KMS-11 (cell line): Measurements from ENCODE around the gene CPT1B.

Source experiments
- H2AFZ ChIP-seq: fragments of 200-600 bp; sonication (generic); 2 replicates; pipeline ENCODE4 v1.6.1; 2016; ENCODE audit warnings: antibody characterized with exemption, mixed run types, low read depth
- H3K27ac ChIP-seq: fragments of 200-600 bp; sonication (generic); 2 replicates; pipeline ENCODE4 v1.6.1; 2016; ENCODE audit warnings: mild to moderate bottlenecking, mixed run types
- H3K27me3 ChIP-seq: fragments of 200-600 bp; sonication (generic); 2 replicates; pipeline ENCODE4 v1.6.1; 2017; ENCODE audit warnings: mild to moderate bottlenecking, low read depth, mixed run types, moderate library complexity; ENCODE audit not compliant: insufficient read depth
- H3K36me3 ChIP-seq: fragments of 200-600 bp; sonication (generic); 2 replicates; pipeline ENCODE4 v1.6.1; 2017; ENCODE audit warnings: mild to moderate bottlenecking, mixed run types; ENCODE audit not compliant: insufficient read depth
- H3K4me1 ChIP-seq: fragments of 200-600 bp; sonication (generic); 2 replicates; pipeline ENCODE4 v1.6.1; 2016; ENCODE audit warnings: mild to moderate bottlenecking, low read depth, mixed run types; ENCODE audit not compliant: poor library complexity, severe bottlenecking
- H3K4me2 ChIP-seq: fragments of 200-600 bp; sonication (generic); 2 replicates; pipeline ENCODE4 v1.7.0; 2016; ENCODE audit warnings: mild to moderate bottlenecking, mixed run types
- H3K4me3 ChIP-seq: fragments of 200-600 bp; sonication (generic); IDR thresholded peaks from 2 replicates; pipeline ENCODE4 v1.6.1; 2017; ENCODE audit warnings: low read depth, low read length, mixed read lengths; ENCODE audit not compliant: insufficient read depth
- H3K79me2 ChIP-seq: fragments of 200-600 bp; sonication (generic); 2 replicates; pipeline ENCODE4 v1.6.1; 2016; ENCODE audit warnings: low read depth, mixed run types; ENCODE audit not compliant: insufficient read depth
- H3K9ac ChIP-seq: fragments of 200-600 bp; sonication (generic); 2 replicates; pipeline ENCODE4 v1.6.1; 2016; ENCODE audit warnings: mild to moderate bottlenecking, mixed run types
- H4K20me1 ChIP-seq: fragments of 200-600 bp; sonication (generic); 2 replicates; pipeline ENCODE4 v1.6.1; 2016; ENCODE audit warnings: mild to moderate bottlenecking, mixed run types; ENCODE audit not compliant: insufficient read depth
- CTCF ChIP-seq: fragments of 200-600 bp; sonication (generic); conservative IDR thresholded peaks from 2 replicates; pipeline ENCODE4 v1.6.1; 2017; ENCODE audit warnings: low read depth, mild to moderate bottlenecking, antibody characterized with exemption, low read length, moderate library complexity, mixed read lengths

Gene CPT1B

GRCh38 chr22:50585238-50585637, 7.0 kb upstream of the CPT1B start:
- no peak overlapping the region for H3K27ac ChIP-seq
- peaks cover 4% of the 10 kb centered on the region for H3K4me1 ChIP-seq
- H3K4me2 ChIP-seq, result no peak overlapping the region
- no peak for TF ChIP-seq CTCF
- no peaks in the 10 kb centered on the region; the same call in 1 of the 2 replicates for H3K27me3 ChIP-seq
- no peak overlapping the region for H3K9ac ChIP-seq
- H2AFZ ChIP-seq, result no peak overlapping the region
- no peaks in the 10 kb centered on the region for H3K79me2 ChIP-seq
- no peaks in the 10 kb centered on the region for H4K20me1 ChIP-seq
- H3K4me3 ChIP-seq, result no peak overlapping the region
- H3K36me3 ChIP-seq, result no peaks in the 10 kb centered on the region

GRCh38 chr22:50584106-50585096, 6.2 kb upstream of the CPT1B start:
- no peak overlapping the region for H3K4me3 ChIP-seq
- H3K36me3 ChIP-seq, result no peaks in the 10 kb centered on the region
- H3K27me3 ChIP-seq, result no peaks in the 10 kb centered on the region
- no peaks in the 10 kb centered on the region for H3K79me2 ChIP-seq
- no peak overlapping the region for H3K9ac ChIP-seq
- peaks cover 4% of the 10 kb centered on the region for H3K4me1 ChIP-seq
- TF ChIP-seq CTCF, result no peak
- no peak overlapping the region for H2AFZ ChIP-seq
- H4K20me1 ChIP-seq, result no peaks in the 10 kb centered on the region
- H3K27ac ChIP-seq, result no peak overlapping the region
- H3K4me2 ChIP-seq, result no peak overlapping the region

- Histone ChIP-seq H3K9ac (peak overlapping the region; percentile 25; the same call in 1 of the 2 replicates), H3K4me2 (peak overlapping the region; percentile 48; the same call in 1 of the 2 replicates), H3K4me3 (no peak overlapping the region), H2AFZ (peak overlapping the region; percentile 49; the same call in 1 of the 2 replicates), H3K27ac (no peak overlapping the region), H3K36me3 (no peaks in the 10 kb centered on the region), H3K27me3 (no peaks in the 10 kb centered on the region), H4K20me1 (no peaks in the 10 kb centered on the region), H3K79me2 (no peaks in the 10 kb centered on the region), H3K4me1 (peaks cover 4% of the 10 kb centered on the region)
- TF ChIP-seq CTCF, result no peak
Observed at GRCh38 chr22:50583294-50583861, 5.2 kb upstream of the CPT1B start.

- no peaks in the 10 kb centered on the region for H3K27me3 ChIP-seq
- H2AFZ ChIP-seq, result peak within 1 kb of the TSS; percentile 71
- H3K27ac ChIP-seq, result peak within 1 kb of the TSS; percentile 64
Observed at GRCh38 chr22:50582493-50583293, 4.5 kb upstream of the CPT1B start, which contains the start of gene CHKB. Gene CHKB (minus strand): TSS chr22:50582849. CDS start chr22:50582781, 68 bp downstream.

More at GRCh38 chr22:50582493-50583293, 4.5 kb upstream of the CPT1B start, which contains the start of gene CHKB:
- Histone ChIP-seq H3K9ac (peak within 1 kb of the TSS; percentile 80), H3K36me3 (no peaks in the 10 kb centered on the region), H3K4me1 (peaks cover 4% of the 10 kb centered on the region), H4K20me1 (no peaks in the 10 kb centered on the region), H3K4me3 (peak within 1 kb of the TSS; percentile 27), H3K4me2 (peak within 1 kb of the TSS; percentile 57; the same call in 1 of the 2 replicates), H3K79me2 (no peaks in the 10 kb centered on the region)
- no peak for TF ChIP-seq CTCF
